Right lung (tissue), 5 donors: ENCODE results near the gene NAXD. TPM values are rescaled to one million over a fixed set of nuclear protein-coding genes. Genes with fewer than 3 reads are reported as not detected.
"Not testable (repeated sequence)": the region's sequence is repeated elsewhere in the genome, so short reads cannot be mapped to it uniquely, and the experiment has no call there.

ENCODE experiments used
- DNase-seq, 2 donors: peaks; one replicate each; pipeline ENCODE4 v3.0.0-alpha.2; 2013
- polyA plus RNA-seq, 5 donors: library from polyadenylated mRNA; unstranded; fragments of 120-200 nt; gene quantifications; one replicate each; pipeline versions ENCODE4 v1.2.1 to v1.2.3, GENCODE V29; 2013; ENCODE audit warnings: inconsistent platforms in 1 of 5, low replicate concordance in 1 of 5; ENCODE audit not compliant: insufficient read length in 5 of 5, insufficient read depth in 1 of 5

NAXD gene
- polyA plus RNA-seq, 5 donors, result 34.3 to 44.8 (median 41.0) TPM

DNA sequence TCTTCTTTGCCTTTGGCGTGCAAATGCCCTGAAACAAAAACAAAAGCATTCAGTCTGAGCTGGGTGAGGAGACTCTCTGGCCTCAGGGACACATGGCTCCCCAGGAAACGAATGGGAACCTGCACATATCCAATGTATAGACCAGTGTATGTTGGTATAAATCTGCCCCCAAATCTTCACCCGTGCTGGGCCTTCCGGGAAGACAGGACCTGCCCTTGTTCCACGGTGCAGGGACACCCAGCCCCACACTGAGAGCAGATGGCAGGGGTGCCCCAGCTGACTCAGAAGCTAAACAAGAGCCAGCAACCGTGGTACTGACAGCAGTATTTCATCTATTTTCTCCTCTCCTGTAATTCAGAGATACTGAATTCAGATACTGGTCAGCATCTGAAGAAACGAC is 48.1 kb downstream of the NAXD start:
- no peak for DNase-seq

DNA sequence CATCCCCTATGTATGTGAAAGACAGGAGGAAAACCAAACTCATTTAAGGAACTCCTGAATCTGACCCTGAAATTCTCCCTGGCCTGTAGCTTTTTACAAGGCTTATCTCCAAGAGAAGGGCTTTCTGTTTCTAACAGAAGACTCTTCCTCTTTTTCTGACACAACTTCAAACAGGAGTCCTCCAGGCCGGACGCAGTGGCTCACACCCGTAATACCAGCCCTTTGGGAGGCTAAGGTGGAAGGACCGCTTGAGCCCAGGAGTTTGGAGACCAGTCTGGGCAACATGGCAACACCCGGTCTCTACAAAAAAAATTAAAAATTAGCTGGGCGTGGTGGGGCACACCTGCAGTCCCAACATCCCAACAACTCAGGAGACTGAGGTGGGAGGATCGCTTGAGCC is 48.7 kb downstream of the NAXD start:
- no peak for DNase-seq

DNA sequence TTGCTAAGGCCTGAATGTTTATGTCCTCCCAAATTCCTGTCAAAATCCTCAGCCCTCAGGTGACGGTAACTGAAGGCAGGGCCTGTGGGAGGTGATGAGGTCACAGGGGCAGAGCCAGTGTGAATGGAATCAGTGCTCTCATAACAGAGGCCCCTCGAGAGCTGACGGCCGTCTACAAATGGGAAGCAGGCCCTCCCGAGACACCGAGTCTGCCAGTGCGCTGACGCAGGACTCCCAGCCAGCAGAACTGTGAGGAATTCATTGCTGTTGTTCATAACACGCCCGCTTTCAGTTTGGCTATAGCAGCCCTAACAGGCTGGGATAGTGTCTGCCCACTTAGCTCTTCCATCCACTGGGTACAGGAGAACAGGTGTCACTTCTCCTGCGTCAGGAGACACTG is 49.3 kb downstream of the NAXD start:
- no peak for DNase-seq

DNA sequence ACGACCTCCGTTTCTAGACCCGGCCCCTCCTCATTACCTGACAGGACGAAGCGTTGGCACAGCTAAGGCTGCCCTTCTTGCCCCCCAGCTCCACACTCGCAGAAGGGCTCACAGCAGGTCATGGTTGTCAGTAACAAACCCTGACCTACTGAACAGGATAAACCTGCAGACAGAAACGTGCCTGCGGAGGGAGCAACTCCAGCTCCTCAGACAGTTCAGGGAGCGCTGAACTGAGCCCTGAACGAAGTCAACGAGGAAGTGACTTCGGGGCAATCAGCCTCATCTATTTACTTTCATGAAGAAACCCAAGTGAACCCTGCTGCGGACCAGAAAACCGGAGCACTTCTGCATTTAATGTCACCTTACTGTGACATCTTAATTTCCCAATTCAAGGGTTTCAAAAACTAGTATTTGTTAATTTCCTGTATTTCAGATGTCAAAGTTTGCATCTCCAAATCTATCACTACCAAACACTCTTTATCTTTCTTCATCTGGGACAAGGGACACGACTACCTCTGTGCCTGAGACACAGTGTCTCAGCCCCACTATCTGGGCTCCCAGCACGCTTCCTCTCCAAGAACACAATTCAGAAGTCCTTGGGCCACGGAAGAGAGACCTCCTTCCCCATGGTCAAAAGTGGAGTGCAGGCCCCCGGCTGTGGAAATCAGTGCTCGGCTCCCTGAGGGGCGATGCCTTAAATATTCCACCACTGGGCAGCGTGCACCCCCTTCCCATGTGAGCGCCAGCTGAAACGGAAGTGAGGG is 50.3 kb downstream of the NAXD start:
- no peak for DNase-seq

DNA sequence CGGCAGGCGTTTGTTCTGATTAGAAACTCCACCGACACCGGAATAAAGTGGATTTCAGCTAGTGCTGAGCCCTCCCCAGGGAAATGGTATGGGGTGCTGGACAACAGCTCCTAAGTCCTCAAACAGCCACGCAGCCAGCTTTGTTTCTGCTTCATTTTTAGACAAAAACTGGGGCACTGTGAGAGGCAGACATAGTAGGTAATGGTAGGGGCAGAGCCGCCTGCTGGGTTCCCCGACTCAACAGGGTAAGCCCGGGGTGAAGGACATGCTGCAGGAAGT is 50.8 kb downstream of the NAXD start:
- no peak for DNase-seq

- no peak for DNase-seq
Measured at GRCh38 chr13:110669036-110669435, 53.7 kb downstream of the NAXD start.

- not testable (repeated sequence) for DNase-seq
Measured at GRCh38 chr13:110669814-110670213, 54.5 kb downstream of the NAXD start.

- no peak for DNase-seq
Measured at GRCh38 chr13:110676595-110677587, 61.5 kb downstream of the NAXD start.

DNA sequence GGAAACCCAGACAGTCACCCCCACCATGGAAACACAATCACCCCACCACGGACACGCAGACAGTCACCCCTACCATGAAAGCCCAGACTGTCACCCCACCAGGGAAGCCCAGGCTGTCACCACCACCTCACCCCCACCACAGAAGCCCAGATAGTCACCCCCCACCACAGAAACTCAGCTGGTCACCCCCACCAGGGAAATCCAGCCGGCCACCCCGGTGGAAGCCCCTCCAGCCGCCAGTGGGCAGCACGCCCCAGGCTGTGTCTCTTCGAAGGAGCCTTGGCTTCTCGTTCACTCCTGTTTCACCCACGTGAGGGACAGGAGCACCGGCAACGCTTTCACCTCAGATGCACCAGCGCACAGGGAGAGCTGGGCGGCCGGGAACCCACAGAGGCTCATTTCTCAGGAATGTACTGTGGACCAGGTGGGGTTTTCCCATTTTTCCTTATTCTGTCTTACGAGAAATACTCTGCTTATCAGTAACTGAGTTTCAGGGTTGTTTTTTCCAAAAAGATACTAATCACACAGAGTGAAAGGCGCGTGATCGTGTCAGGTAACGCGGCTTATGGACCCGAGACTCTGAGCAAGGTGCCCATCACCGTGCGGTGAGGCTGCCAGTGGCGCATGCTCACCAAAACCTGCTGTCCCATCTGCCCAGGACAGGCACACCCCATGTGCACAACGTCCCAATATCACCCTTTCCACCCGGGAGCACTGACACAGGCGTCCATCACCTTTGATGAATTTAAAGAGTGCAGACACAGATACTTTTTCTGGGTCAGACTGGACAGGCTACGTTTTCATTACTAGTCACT is 62.6 kb downstream of the NAXD start:
- no peak for DNase-seq

- no peak for DNase-seq
Measured at GRCh38 chr13:110680852-110681251, 65.5 kb downstream of the NAXD start.

DNA sequence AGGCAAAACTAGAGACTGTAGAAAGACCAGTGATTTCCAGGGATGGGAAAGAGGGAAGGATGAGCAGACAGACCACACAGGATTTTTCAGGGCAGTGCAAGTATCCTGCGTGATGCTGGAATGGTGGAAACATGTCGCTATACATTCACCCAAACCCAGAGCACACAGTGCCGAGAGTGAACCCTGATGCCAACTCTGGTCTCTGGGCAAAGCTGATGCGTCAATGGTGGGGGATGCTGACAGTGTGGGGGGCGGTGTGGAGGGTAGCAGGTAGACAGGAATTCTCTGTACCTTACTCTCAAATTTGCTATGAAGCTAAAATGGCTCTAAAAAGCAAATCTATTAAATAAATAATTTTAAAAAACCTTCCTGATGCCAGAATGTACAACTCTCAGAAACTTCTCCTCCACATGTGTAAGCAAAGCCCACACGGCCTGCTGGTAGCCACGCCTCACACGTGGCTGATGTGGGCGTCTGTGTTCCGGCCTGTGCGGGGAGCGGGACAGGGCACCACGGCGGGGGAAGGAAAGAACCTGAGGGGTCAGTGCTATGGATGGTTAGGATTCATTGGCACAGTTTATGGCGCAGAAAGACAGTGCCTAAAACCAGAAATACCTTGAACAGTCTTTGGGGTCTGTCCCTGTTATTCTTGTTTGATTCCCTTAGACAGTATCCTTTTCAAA is 66.7 kb downstream of the NAXD start:
- no peak for DNase-seq

DNA sequence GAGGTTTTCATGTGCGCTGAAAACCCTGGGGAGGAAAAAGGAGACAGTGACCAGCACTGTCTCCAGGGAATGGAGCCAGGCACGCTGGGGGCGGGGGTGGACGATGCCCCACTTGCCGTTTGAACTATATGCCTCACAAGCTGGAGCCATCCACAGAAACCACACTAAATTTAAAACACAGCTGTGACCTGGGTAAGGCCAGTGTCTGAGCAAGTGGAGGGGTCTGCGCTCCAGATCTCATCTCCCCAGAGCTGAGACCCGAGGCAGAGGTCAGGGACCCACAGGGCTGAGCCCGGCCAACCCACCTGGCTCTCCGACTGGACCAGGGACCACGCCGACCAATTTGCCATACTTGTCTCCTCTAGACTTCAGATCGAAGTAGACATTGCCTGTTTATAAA is 67.4 kb downstream of the NAXD start:
- DNase-seq, result no peak

DNA sequence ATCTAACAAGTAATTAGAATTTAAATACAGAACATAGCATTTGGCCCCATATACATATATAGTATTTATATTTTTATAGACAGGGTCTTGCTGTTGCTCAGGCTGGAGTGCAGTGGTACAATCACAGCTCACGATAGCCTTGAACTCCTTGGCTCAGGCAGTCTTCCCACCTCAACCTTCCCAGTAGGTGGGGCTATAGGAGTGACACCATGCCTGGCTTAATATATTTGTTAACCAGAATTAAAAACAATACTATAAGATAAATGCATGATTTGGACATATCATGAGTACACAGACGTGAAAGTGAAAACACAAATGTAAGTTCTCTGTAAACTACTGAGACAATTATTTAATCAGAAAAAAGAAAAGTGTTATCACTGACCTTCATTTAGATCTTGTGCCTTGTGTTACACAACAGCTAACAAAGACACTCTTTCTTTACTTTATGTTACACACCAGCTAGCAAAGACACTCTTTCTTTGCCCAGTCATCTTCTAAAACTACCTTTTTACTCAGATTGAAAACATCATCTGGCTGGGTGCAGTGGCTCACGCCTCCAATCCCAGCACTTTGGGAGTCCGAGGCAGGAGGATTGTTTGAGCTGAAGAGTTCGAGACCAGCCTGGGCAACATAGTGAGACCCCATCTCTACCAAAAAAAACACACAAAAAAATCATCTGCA is 68.0 kb downstream of the NAXD start:
- no peak for DNase-seq

- no peak for DNase-seq
Measured at GRCh38 chr13:110683921-110684320, 68.6 kb downstream of the NAXD start.

GRCh38 chr13:110684388-110685056 is 69.2 kb downstream of the NAXD start:
- no peak for DNase-seq

DNA sequence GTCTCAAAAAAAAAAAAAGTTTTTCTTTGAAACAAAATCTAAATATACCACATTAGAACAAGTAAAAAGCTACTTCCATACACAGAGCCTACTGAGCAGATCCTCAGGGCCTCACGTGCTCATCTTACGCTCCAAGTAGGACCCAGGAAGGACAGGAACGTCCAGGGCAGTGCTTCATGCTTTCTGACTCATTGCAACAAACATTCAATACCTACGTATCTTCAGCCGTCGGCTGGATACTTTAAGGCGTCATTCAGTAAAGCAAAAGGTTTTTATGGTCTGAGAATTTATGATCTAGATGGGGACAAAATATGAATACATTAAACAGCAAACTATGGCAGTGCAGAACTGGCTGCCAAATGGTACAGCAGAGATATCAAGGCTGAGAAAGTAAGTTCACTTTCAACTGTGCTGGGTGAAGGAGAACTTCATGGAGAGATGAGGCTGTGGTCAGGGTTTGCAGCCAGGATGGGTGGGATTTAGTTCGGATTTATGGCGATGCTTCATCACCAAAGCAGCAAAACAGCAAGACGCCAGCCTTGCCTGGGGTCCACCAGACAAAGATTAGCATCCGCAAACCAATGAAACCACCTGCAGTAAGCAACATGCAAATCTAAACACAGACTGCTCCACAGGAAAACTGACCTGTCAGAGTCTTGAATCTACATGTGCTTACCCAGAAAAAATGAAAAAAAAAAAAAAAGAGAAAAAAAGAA is 70.1 kb downstream of the NAXD start:
- no peak for DNase-seq

- DNase-seq, result no peak
Measured at GRCh38 chr13:110687736-110688135, 72.4 kb downstream of the NAXD start.

GRCh38 chr13:110689041-110689440 is 73.7 kb downstream of the NAXD start:
- no peak for DNase-seq
